Caco-2 (cell line): ENCODE data around the gene AUTS2. TPM values are rescaled to one million over a fixed set of nuclear protein-coding genes. Genes with fewer than 3 reads are reported as not detected.

Experiments used
- BruUV-seq: library from RNA; stranded (reverse); fragments of 400-500 nt; replicated peaks from 2 replicates; lab custom pipeline; 2021; lab: Mats Ljungman, UMichigan
- CTCF ChIA-PET: fragments of 300-600 bp; sonication (Branson Sonifier 250); formaldehyde crosslinking; loops from one replicate; lab custom pipeline; 2022; ENCODE audit warnings: antibody characterized with exemption; lab: Charles Lee
- POLR2A ChIA-PET: fragments of 300-600 bp; sonication (Branson Sonifier 250); formaldehyde crosslinking; loops from one replicate; lab custom pipeline; 2022; ENCODE audit warnings: antibody characterized with exemption; lab: Charles Lee
- DNase-seq, 2 experiments: peaks; one replicate each; pipeline versions ENCODE4 v3.0.0 to v3.0.0-alpha.2; 2020 to 2022
- H3K27me3 ChIP-seq: replicated peaks from 2 replicates; pipeline ENCODE4 v1.6.0; 2011; ENCODE audit warnings: low read length; ENCODE audit not compliant: control insufficient read depth, insufficient read depth
- H3K36me3 ChIP-seq: 2 replicates; pipeline ENCODE4 v1.5.1; 2011; ENCODE audit warnings: low read length; ENCODE audit not compliant: control insufficient read depth, insufficient read depth
- H3K4me1 ChIP-seq: fragments of 250-450 bp; sonication (Bioruptor Pico); 2 replicates; pipeline ENCODE4 v1.5.1; 2020; ENCODE audit warnings: mild to moderate bottlenecking
- H3K4me3 ChIP-seq: 2 replicates; pipeline ENCODE4 v1.5.1; 2011; ENCODE audit warnings: low read depth, mild to moderate bottlenecking, control low read depth, low read length
- H3K9me3 ChIP-seq: fragments of 250-450 bp; sonication (Bioruptor Pico); 2 replicates; pipeline ENCODE4 v1.5.1; 2020; ENCODE audit warnings: mild to moderate bottlenecking, moderate library complexity
- H3K27ac Mint-ChIP-seq: one replicate; pipeline ENCODE4 v1.8.0; 2022; ENCODE audit warnings: mixed read lengths; ENCODE audit not compliant: unreplicated experiment
- H3K27me3 Mint-ChIP-seq: one replicate; pipeline ENCODE4 v1.8.0; 2022; ENCODE audit warnings: mixed read lengths; ENCODE audit not compliant: insufficient read depth, unreplicated experiment
- H3K36me3 Mint-ChIP-seq: one replicate; pipeline ENCODE4 v1.8.0; 2022; ENCODE audit warnings: mild to moderate bottlenecking, mixed read lengths; ENCODE audit not compliant: insufficient read depth, unreplicated experiment
- H3K4me1 Mint-ChIP-seq: one replicate; pipeline ENCODE4 v1.8.0; 2022; ENCODE audit warnings: low read depth, mixed read lengths; ENCODE audit not compliant: unreplicated experiment
- H3K4me3 Mint-ChIP-seq: one replicate; pipeline ENCODE4 v1.8.0; 2022; ENCODE audit warnings: mild to moderate bottlenecking, moderate library complexity, mixed read lengths; ENCODE audit not compliant: unreplicated experiment
- H3K9me3 Mint-ChIP-seq: one replicate; pipeline ENCODE4 v1.8.0; 2022; ENCODE audit warnings: mixed read lengths; ENCODE audit not compliant: unreplicated experiment
- CTCF ChIP-seq, 2 experiments: fragments of 200-600 bp in 1 of 2; IDR thresholded peaks; 1 replicate in 1 of 2; 2 replicates in 1 of 2; pipeline versions ENCODE4 v1.5.1 to v1.8.0; 2011 to 2022; ENCODE audit warnings: antibody characterized with exemption in 1 of 2, control low read depth in 1 of 2, inconsistent platforms in 1 of 2, low read depth in 1 of 2, low read length in 1 of 2, mild to moderate bottlenecking in 1 of 2, moderate library complexity in 1 of 2; ENCODE audit not compliant: insufficient read depth in 1 of 2, severe bottlenecking in 1 of 2, unreplicated experiment in 1 of 2
- intact Hi-C: fragments of 100-400 bp; cut with micrococcal nuclease; formaldehyde crosslinking; loops from one replicate; pipeline ENCODE4 v1.10.0; 2022; ENCODE audit not compliant: unreplicated experiment
- total RNA-seq: library from RNA; stranded (reverse); gene quantifications from 2 replicates; pipeline ENCODE4 v1.2.3, GENCODE V29; 2022

The AUTS2 gene
- total RNA-seq, 1 experiment from 2014 or later, result 37.1 TPM

GRCh38 chr7:69600710-69601519, 2.6 kb downstream of the AUTS2 start:
- Mint-ChIP-seq H3K27me3 (peaks cover 6% of the 10 kb centered on the region), H3K36me3 (no peaks in the 10 kb centered on the region), H3K9me3 (no peaks in the 10 kb centered on the region), H3K27ac (no peak overlapping the region), H3K4me3 (no peak overlapping the region), H3K4me1 (peaks cover 4% of the 10 kb centered on the region)
- no peak for DNase-seq
- Histone ChIP-seq H3K9me3 (no peaks in the 10 kb centered on the region), H3K36me3 (no peaks in the 10 kb centered on the region), H3K27me3 (no peaks in the 10 kb centered on the region; the same call in 1 of the 2 replicates), H3K4me1 (peaks cover 13% of the 10 kb centered on the region), H3K4me3 (no peak overlapping the region)
- no TSS peak for BruUV-seq
- ChIA-PET CTCF (no interaction called here), POLR2A (no interaction called here)
- intact Hi-C loops, result no loop called here
- no peak for TF ChIP-seq CTCF (IDR thresholded peaks at IDR 0.05; ENCODE audit: insufficient read depth in 1 of 2, low read depth in 1 of 2, low read length in 1 of 2, severe bottlenecking in 1 of 2, unreplicated experiment in 1 of 2)

- POLR2A ChIA-PET, result no interaction called here
- no peak for TF ChIP-seq CTCF (IDR thresholded peaks at IDR 0.05; ENCODE audit: insufficient read depth in 1 of 2, low read depth in 1 of 2, low read length in 1 of 2, severe bottlenecking in 1 of 2, unreplicated experiment in 1 of 2)
- no peaks in the 10 kb centered on the region; the same call in 1 of the 2 replicates for H3K27me3 ChIP-seq
Measured at GRCh38 chr7:69602522-69602921, 4.2 kb downstream of the AUTS2 start.

GRCh38 chr7:69603351-69603750, 5.1 kb downstream of the AUTS2 start:
- Histone ChIP-seq H3K9me3 (no peaks in the 10 kb centered on the region), H3K4me1 (peaks cover 5% of the 10 kb centered on the region), H3K27me3 (no peaks in the 10 kb centered on the region; the same call in 1 of the 2 replicates), H3K36me3 (no peaks in the 10 kb centered on the region), H3K4me3 (no peak overlapping the region)
- H3K4me1 Mint-ChIP-seq, result peaks cover 4% of the 10 kb centered on the region
- no TSS peak for BruUV-seq
- ChIA-PET CTCF (no interaction called here), POLR2A (no interaction called here)
- TF ChIP-seq CTCF (IDR thresholded peaks at IDR 0.05; ENCODE audit: insufficient read depth in 1 of 2, low read depth in 1 of 2, low read length in 1 of 2, severe bottlenecking in 1 of 2, unreplicated experiment in 1 of 2), result no peak
- H3K4me3 Mint-ChIP-seq, result no peak overlapping the region
- peaks cover 10% of the 10 kb centered on the region for H3K27me3 Mint-ChIP-seq
- H3K36me3 Mint-ChIP-seq, result no peaks in the 10 kb centered on the region
- no peak for DNase-seq
- no peaks in the 10 kb centered on the region for H3K9me3 Mint-ChIP-seq
- H3K27ac Mint-ChIP-seq, result no peak overlapping the region
- intact Hi-C loops, result no loop called here

More at GRCh38 chr7:69602522-69602921, 4.2 kb downstream of the AUTS2 start:
- BruUV-seq, result no TSS peak
- intact Hi-C loops, result no loop called here
- Mint-ChIP-seq H3K4me3 (no peak overlapping the region), H3K4me1 (peaks cover 4% of the 10 kb centered on the region), H3K36me3 (no peaks in the 10 kb centered on the region), H3K27me3 (peaks cover 10% of the 10 kb centered on the region), H3K9me3 (no peaks in the 10 kb centered on the region), H3K27ac (no peak overlapping the region)
- H3K4me3 ChIP-seq, result no peak overlapping the region
- CTCF ChIA-PET, result no interaction called here
- no peaks in the 10 kb centered on the region for H3K9me3 ChIP-seq
- no peaks in the 10 kb centered on the region for H3K36me3 ChIP-seq
- no peak for DNase-seq
- peaks cover 6% of the 10 kb centered on the region for H3K4me1 ChIP-seq
